C4-2B (cell line): ENCODE results near the gene SCAANT1.

ENCODE experiments used
- H3K27ac ChIP-seq: fragments of 450-650 bp; 2 replicates; pipeline ENCODE4 v1.5.1; 2017
- ZFX ChIP-seq: fragments of 450-650 bp; IDR thresholded peaks from 2 replicates; pipeline ENCODE4 v1.6.1; 2017
- TF ChIP-seq, protein P1 (sequence below): fragments of 450-650 bp; conservative IDR thresholded peaks from 2 replicates; pipeline ENCODE4 v1.5.1; 2017; ENCODE audit warnings: mild to moderate bottlenecking

SCAANT1 gene

DNA sequence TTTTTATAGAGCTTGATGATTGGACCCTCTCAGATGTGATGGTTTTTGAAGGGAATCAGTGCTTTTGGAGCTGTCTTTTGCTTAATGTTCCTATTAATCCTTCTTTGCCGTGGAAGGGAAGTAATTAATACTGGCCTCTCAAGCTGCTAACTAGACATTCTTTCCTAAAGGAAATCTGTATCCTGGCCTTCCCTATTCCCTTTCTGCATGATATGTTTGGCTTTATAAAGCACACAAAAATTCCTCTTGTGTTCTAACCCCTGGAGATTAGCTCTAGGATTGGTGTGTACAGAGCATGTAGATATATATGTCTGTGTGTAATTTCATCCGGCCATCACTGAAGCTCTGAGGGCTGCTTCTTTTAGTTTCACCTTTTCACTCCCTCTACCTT lies 41.6 kb downstream of the SCAANT1 start:
- TF ChIP-seq, protein P1, sequence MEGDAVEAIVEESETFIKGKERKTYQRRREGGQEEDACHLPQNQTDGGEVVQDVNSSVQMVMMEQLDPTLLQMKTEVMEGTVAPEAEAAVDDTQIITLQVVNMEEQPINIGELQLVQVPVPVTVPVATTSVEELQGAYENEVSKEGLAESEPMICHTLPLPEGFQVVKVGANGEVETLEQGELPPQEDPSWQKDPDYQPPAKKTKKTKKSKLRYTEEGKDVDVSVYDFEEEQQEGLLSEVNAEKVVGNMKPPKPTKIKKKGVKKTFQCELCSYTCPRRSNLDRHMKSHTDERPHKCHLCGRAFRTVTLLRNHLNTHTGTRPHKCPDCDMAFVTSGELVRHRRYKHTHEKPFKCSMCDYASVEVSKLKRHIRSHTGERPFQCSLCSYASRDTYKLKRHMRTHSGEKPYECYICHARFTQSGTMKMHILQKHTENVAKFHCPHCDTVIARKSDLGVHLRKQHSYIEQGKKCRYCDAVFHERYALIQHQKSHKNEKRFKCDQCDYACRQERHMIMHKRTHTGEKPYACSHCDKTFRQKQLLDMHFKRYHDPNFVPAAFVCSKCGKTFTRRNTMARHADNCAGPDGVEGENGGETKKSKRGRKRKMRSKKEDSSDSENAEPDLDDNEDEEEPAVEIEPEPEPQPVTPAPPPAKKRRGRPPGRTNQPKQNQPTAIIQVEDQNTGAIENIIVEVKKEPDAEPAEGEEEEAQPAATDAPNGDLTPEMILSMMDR = no peak
- no peak for TF ChIP-seq ZFX
- no peak overlapping the region for H3K27ac ChIP-seq

DNA sequence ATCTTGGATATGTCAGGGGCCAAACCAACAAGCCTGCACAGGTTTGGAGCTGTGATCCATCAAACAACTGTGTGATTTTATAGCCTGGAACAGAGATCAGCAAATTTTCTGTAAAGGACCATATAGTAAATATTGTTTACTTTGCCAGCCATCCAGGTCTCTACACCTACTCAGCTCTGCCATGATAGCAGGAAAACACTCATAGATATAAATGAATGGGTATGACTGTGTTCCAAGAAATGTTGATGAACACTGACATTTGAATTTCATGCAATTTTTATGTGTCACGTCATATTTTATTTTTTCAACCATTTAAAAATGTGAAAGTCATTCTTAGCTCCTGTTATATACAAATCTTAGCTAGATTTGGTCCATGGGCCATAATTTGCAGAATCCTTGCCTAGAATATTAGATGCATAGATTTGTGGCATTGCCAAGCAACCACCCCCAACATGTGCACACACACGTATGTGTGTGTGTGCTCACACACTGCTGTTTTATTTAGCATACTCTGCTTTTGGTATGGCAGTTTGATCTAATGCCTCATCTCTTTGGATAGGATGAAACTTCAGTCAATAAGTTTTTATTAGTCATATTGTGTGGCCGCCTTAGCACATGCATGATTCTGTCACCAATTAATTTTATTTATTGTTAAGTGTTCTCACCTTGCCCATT lies 42.1 kb downstream of the SCAANT1 start:
- H3K27ac ChIP-seq = no peak overlapping the region
- TF ChIP-seq, protein P1 = no peak
- TF ChIP-seq ZFX = no peak

DNA sequence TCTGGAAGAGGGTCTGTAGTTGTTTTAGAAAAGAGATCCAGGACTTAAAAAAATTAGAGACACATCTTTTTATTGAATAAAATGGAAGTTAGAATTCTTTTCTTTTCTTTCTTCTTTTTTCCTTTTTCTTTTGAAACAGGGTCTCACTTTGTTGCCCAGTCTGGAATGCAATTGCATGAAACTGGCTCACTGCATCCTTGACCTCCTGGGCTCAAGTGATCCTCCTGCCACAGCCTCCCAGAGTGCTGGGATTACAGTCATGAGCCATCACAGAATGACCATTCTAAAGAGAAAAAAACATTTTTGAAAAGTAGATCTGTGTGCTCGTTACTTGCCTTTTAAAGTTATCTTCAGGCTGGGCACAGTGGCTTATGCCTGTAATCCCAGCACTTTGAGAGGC lies 45.0 kb downstream of the SCAANT1 start:
- no peak overlapping the region for H3K27ac ChIP-seq
- TF ChIP-seq ZFX = no peak
- TF ChIP-seq, protein P1 = no peak

DNA sequence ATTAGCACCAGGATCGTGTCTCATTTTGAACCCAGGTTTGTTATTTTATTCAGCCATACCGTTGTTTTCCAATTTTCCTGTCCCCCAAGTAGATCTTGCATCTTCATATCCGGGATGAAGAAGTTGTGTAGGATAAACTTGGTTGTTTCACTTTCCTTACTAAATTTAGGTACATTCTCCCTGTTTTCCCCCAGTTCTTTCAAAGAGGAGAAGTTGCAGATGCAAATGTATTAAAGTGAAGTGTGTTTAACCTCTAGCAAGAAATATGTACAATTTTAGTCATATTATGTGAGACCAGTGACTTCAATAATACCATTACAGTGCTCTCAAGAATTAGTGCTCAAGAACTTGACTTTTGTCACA lies 47.2 kb downstream of the SCAANT1 start:
- peak overlapping the region; percentile 95; the same call in 1 of the 2 replicates for H3K27ac ChIP-seq
- TF ChIP-seq ZFX = no peak
- TF ChIP-seq, protein P1 = no peak

GRCh38 chr3:63864008-63864964 lies 47.9 kb downstream of the SCAANT1 start:
- TF ChIP-seq, protein P1 = no peak
- no peak for TF ChIP-seq ZFX
- peak overlapping the region; percentile 95 for H3K27ac ChIP-seq

DNA sequence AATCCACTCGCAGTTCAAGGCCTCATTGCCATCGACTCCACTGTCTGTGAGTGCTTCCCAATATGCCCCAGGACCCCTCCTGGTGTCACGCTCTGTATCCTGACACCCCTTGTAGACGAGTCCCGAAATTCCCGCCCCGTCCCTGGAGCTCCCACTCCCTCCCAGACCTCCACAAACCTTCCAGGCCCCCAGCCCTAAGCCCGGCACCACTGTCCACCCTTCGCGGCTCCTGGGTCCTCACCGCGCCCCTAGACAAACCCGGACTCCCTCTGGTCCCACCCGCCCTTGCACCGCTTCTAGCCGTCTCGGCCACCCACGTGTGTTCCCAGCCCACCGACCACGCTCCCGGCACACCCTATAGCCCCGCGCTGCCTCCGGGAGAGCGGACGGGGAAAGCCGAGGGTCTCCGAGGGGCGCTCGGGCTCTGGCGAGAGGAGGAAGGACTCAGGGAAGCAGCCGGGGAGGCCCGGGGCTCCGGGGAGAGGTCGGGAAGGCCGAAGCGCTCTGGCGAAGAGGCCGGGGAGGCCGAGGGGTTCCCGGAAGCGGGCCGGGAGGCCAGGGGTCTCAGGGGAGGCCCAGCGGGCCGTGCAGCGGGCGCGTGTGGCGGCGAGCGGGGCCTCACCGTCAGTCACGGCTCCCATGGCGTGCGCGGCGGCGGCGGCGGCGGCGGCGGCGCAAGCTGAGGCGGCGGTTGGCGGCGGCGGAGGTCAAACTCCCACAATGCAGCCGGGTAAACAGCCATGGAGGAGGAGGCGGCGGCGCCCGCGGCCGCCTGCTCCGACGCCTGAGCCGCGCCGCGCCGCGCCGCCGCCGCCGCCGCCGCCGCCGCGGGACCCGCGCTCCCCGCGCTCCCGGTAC lies 48.8 kb downstream of the SCAANT1 start, which contains the start of the genes ATXN7 and THOC7:
Gene ATXN7, plus strand, starts transcription at position 718 of the 858 bp plus-strand sequence. CDS start 48,732 bp downstream, outside the sequence.
Gene THOC7, minus strand, starts transcription at position 656 of the 858 bp plus-strand sequence. Its CDS starts 15 bp downstream, at position 641.
- TF ChIP-seq, protein P1 = no peak
- peak; percentile 84 for TF ChIP-seq ZFX
- H3K27ac ChIP-seq = peak within 1 kb of the TSS; percentile 95
